Endothelial cell of umbilical vein (primary cell): ENCODE results near the gene A3GALT2.

Experiments
- CTCF ChIP-seq, 2 donors: IDR thresholded peaks; 1 replicate in 1 of 2; 2 replicates in 1 of 2; pipeline ENCODE4 v1.5.1; 2011; ENCODE audit warnings: low read length in 2 of 2, mild to moderate bottlenecking in 2 of 2, moderate library complexity in 2 of 2, control low read depth in 1 of 2, inconsistent platforms in 1 of 2, low read depth in 1 of 2; ENCODE audit not compliant: insufficient read depth in 1 of 2; ENCODE audit errors: extremely low read depth in 1 of 2
- EZH2 ChIP-seq: IDR thresholded peaks from 2 replicates; pipeline ENCODE4 v1.6.1; 2012; ENCODE audit warnings: borderline replicate concordance, low read depth, mild to moderate bottlenecking, moderate library complexity, low read length, inconsistent platforms; ENCODE audit not compliant: severe bottlenecking
- MYC ChIP-seq: IDR thresholded peaks from one replicate; pipeline ENCODE4 v1.6.1; 2011; ENCODE audit warnings: mild to moderate bottlenecking, low read depth, low read length
- POLR2A ChIP-seq: IDR thresholded peaks from 2 replicates; pipeline ENCODE4 v1.6.1; 2012; ENCODE audit warnings: low read depth, mild to moderate bottlenecking, control low read depth, low read length
- POLR2AphosphoS5 ChIP-seq: IDR thresholded peaks from 2 replicates; pipeline ENCODE4 v1.6.1; 2012; ENCODE audit warnings: low read depth, mild to moderate bottlenecking, control low read depth, low read length, moderate library complexity; ENCODE audit not compliant: insufficient read depth

GRCh38 chr1:33268927-33269610 is 51.8 kb downstream of the A3GALT2 start:
- TF ChIP-seq POLR2A (no peak), CTCF (IDR thresholded peaks at IDR 0.05; ENCODE audit: extremely low read depth in 1 of 2, insufficient read depth in 1 of 2, low read depth in 1 of 2, low read length in 2 of 2) (no peak), EZH2 (no peak), POLR2AphosphoS5 (no peak), MYC (no peak)
